SHP77 treated with DMSO at 0.1 percent for 48 hours (cell line): Measurements from ENCODE around the gene CTR9.
A peak's percentile ranks its signal among the peaks of the same experiment; 100 is the strongest.

Experiments
- DNase-seq: peaks from one replicate; lab custom pipeline; 2025; lab: John Stamatoyannopoulos, UW

CTR9 gene

GRCh38 chr11:10780040-10780439 lies 29.0 kb downstream of the CTR9 start:
- DNase-seq: no peak

- peak; percentile 17 for DNase-seq
Measured at GRCh38 chr11:10784232-10785145, 33.4 kb downstream of the CTR9 start.

DNA sequence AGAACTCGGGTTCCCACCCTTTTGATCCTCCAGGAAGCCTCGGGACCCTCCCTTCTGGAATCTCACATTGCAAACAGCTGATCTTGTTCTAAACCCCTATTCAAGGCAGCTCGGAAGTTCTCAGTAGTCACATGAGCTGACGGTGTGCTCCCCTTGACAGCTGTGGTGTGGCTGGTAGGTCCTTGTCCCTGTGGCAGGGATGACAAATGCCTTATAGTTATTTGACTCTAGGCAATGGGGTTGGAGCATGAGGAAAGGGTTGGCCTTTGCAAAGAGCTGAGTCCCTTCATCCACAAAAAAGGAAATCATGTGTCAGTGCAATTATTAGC lies 34.1 kb downstream of the CTR9 start:
- DNase-seq: no peak

- DNase-seq: no peak
Measured at GRCh38 chr11:10786451-10786850, 35.4 kb downstream of the CTR9 start.

GRCh38 chr11:10792385-10793068 lies 41.5 kb downstream of the CTR9 start:
- no peak for DNase-seq

DNA sequence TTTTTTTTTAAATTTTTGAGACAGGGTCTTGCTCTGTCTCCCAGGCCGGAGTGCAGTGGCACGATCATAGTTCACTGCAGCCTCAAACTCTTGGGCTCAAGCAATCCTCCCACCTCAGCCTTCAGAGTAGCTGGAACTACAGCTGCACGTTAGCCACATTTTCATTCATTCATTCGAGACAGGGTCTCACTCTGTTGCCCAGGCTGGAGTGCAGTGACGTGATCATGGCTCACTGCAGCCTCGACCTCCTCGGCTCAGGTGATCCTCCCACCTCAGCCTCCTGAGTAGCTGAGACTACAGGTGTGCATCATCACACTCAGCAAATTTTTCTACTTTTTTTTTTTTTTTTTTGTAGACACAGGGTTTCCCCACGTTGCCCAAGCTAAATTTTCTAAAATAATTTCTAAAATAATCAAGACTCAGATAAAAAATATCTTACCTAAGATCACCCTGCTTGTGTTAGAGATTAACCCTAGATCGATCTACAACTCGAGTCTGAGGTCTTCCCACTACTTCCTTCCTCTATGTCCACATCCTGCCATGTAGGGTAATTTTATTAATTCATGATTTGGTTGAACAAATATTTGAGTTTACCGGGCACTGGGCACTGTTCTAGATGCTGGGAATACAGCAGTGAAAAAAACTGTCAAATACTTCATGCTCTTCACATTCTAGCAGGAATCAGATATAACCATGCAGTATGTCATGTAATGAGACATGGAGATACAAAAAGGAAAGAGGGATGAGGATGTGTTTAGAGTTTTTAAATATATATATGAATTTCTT lies 42.6 kb downstream of the CTR9 start:
- no peak for DNase-seq

GRCh38 chr11:10796191-10796590 lies 45.1 kb downstream of the CTR9 start:
- no peak for DNase-seq

- no peak for DNase-seq
Measured at GRCh38 chr11:10797001-10797400, 46.0 kb downstream of the CTR9 start.

DNA sequence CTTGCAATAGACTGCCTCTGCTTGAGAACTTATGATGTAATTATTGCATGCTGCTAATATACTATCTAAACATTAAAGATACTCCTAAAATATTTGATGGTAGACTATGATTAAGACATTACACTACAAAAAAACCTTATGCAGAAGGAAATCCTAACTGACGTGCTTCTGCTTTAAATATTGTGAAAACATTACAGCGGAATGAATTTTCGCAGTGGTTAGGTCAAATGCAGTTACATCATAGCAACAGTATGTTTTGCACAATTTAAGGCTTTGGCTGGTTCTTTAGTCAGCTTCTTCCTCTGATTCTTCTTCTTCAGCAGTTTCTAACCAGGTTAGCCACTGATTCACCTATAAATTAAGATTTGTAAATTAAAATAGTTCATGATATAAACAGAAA lies 46.5 kb downstream of the CTR9 start:
- no peak for DNase-seq

DNA sequence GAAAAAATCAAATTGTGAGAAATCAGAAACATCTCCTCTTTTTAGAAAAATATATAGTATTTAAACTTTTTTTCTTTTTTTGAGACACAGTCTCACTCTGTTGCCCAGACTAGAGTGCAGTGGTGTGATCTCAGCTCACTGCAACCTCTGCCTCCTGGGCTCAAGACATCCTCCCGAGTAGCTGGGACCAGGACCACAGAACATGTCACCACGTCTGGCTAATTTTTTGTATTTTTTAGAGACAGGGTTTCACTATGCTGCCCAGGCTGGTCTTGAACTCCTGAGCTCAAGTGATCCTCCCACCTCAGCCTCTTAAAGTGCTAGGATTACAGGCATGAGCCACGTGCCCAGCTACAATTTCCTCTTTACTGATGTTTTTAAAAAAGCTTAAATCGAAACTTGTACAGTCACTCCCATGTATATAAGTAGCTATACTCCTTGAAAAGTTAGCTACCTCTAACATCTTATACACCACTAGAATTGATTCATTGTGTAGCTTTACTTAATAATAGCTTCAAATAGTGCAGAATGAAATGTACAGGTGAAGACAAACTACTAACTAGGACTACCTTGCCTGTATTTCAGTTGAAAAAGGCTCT lies 47.4 kb downstream of the CTR9 start:
- no peak for DNase-seq

- no peak for DNase-seq
Measured at GRCh38 chr11:10800292-10800691, 49.2 kb downstream of the CTR9 start.

DNA sequence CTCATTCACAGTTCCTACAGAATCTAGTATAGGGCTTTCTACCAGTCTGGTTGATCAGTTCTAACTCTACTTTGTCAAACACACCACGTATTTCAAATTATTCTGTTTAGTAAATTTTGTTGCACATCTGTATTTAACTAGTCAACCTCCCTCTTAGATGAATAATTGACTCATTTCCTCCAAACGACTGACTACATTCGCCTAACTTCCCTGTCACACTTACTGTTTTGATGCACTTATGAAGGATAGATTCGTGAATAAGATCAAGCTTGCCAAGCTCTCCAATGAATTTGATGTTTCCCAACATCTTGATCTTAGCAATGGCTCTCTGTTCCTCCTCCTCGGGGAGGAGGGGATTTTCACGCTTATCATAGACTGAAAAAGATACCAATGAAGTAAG lies 52.6 kb downstream of the CTR9 start:
- no peak for DNase-seq

DNA sequence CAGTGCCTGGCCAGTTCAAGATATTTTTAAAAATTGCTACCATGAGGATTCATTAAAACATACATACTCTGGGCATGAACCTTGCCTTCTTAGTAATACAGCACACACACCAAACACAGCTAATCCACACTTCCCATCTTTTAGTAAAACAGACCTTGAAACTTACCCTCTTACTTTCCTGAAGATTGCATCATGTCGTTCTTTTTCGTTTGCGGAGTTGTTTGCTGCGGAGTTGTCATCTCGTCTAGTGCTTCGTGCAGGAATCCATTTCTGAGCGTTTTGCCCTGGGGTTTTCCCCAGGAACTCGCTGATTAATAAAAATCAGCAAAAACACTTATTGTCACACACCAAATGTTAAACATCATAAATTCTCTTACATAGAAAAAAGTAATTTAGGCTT lies 54.7 kb downstream of the CTR9 start:
- no peak for DNase-seq

DNA sequence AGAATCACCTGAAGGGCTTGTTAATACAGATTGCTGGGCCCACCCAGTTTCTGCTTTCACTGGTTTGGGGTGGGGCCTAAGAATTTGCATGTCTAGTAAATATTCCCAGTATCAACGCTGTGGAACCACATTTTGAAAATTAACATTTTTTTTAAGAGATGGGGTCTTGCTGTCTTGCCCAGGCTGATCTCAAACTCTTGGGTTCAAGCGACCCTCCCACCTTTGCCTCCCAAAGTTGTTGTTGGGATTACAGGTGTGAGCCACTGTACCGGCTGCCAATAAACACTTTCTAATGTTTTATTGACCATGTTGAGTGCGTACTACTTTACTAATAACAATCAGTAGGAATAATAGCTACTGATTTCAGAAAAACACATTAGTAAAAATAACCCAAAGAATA lies 55.2 kb downstream of the CTR9 start:
- DNase-seq: no peak

GRCh38 chr11:10807493-10808234 lies 56.6 kb downstream of the CTR9 start:
- no peak for DNase-seq

DNA sequence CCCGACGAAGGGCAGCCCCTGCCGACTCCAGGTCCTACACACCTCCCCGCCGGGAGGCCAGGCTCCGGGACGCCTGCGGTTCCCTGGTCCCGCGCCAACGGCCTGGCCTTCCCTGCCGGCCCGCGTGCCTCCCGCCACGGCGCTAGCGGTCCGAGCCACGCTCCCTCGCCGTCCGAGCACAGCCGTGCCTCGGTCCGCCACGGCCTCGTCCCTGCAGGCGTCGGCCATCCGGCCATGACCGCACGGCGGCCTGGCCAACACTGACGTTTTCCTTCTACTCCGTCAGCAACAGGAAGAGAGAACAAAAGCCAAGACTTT lies 57.1 kb downstream of the CTR9 start:
- DNase-seq: no peak

GRCh38 chr11:10808553-10809372 lies 57.7 kb downstream of the CTR9 start, which contains the start of gene EIF4G2:
Gene EIF4G2, minus strand, starts transcription at chr11:10808926.
- peak; percentile 75 for DNase-seq

- no peak for DNase-seq
Measured at GRCh38 chr11:10809373-10810160, 58.5 kb downstream of the CTR9 start.

GRCh38 chr11:10813945-10814344 lies 62.9 kb downstream of the CTR9 start:
- no peak for DNase-seq

DNA sequence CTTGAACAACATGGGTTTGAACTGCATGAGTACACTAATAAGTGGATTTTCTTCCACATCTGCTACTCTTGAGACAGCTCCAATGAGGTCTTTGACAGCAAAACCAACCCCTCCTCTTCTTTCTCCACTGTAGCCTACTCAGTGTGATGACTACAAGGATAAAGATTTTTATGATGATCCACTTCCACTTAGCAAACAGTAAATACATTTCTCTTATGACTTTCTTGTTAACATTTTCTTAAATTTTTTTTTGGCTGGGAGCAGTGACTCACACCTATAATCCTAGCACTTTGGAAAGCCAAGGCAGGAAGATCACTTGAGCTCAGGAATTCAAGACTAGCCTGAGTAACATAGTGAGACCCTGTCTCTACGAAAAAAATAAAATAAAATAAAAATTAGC lies 67.5 kb downstream of the CTR9 start:
- DNase-seq: no peak
